Neuronal stem cell (in vitro differentiated cells): ENCODE results near the gene SHC3.

Source experiments
- DNase-seq: peaks from one replicate; pipeline ENCODE4 v3.0.0-alpha.2; 2013; ENCODE audit warnings: low spot score
- H2AFZ ChIP-seq: one replicate; pipeline ENCODE4 v1.6.1; 2013; ENCODE audit warnings: mild to moderate bottlenecking, low read length, inconsistent platforms
- H2AK5ac ChIP-seq: 2 replicates; pipeline ENCODE4 v1.6.1; 2013; ENCODE audit warnings: low read depth, mild to moderate bottlenecking, inconsistent platforms, low read length, moderate library complexity, mixed read lengths
- H2BK120ac ChIP-seq: 2 replicates; pipeline ENCODE4 v1.6.1; 2013; ENCODE audit warnings: low read depth, mild to moderate bottlenecking, inconsistent platforms, low read length, moderate library complexity, mixed read lengths
- H2BK12ac ChIP-seq: one replicate; pipeline ENCODE4 v1.6.1; 2013; ENCODE audit warnings: low read length, inconsistent platforms
- H2BK15ac ChIP-seq: 2 replicates; pipeline ENCODE4 v1.6.1; 2013; ENCODE audit warnings: mild to moderate bottlenecking, low read length, inconsistent platforms, mixed read lengths
- H2BK5ac ChIP-seq: one replicate; pipeline ENCODE4 v1.6.1; 2013; ENCODE audit warnings: inconsistent platforms, mild to moderate bottlenecking, low read length, moderate library complexity
- H3K14ac ChIP-seq: one replicate; pipeline ENCODE4 v1.6.1; 2013; ENCODE audit warnings: low read length, inconsistent platforms
- H3K18ac ChIP-seq: 2 replicates; pipeline ENCODE4 v1.6.1; 2013; ENCODE audit warnings: low read length, inconsistent platforms
- H3K23ac ChIP-seq: 2 replicates; pipeline ENCODE4 v1.6.1; 2013; ENCODE audit warnings: low read depth, mild to moderate bottlenecking, mixed read lengths, low read length, inconsistent platforms; ENCODE audit not compliant: poor library complexity
- H3K27ac ChIP-seq: replicated peaks from 3 replicates; pipeline ENCODE4 v1.5.1; 2013; ENCODE audit warnings: low read length, inconsistent platforms
- H3K27me3 ChIP-seq, 3 experiments: 2 replicates each; pipeline ENCODE4 v1.6.1; 2013; ENCODE audit warnings: low read length in 3 of 3, mild to moderate bottlenecking in 2 of 3, inconsistent platforms in 1 of 3, low read depth in 1 of 3, mixed read lengths in 1 of 3, moderate library complexity in 1 of 3; ENCODE audit not compliant: control insufficient read depth in 3 of 3, insufficient read depth in 3 of 3
- H3K36me3 ChIP-seq, 2 donors: replicated peaks in 1 of 2; 2 replicates each; pipeline ENCODE4 v1.6.1; 2013; ENCODE audit warnings: low read length in 2 of 2; ENCODE audit not compliant: control insufficient read depth in 2 of 2, insufficient read depth in 2 of 2
- H3K4ac ChIP-seq: 2 replicates; pipeline ENCODE4 v1.6.1; 2013; ENCODE audit warnings: inconsistent platforms, mild to moderate bottlenecking, low read length, moderate library complexity
- H3K4me1 ChIP-seq, 2 donors: 1 replicate in 1 of 2; 2 replicates in 1 of 2; pipeline ENCODE4 v1.6.1; 2013; ENCODE audit warnings: low read length in 2 of 2, low read depth in 1 of 2; ENCODE audit not compliant: control insufficient read depth in 2 of 2, insufficient read depth in 1 of 2
- H3K4me2 ChIP-seq: one replicate; pipeline ENCODE4 v1.6.1; 2013; ENCODE audit warnings: mild to moderate bottlenecking, low read length, inconsistent platforms; ENCODE audit not compliant: insufficient read depth, poor library complexity, severe bottlenecking
- H3K4me3 ChIP-seq, 2 donors: 2 replicates each; pipeline ENCODE4 v1.5.1; 2013; ENCODE audit warnings: low read length in 2 of 2, mild to moderate bottlenecking in 2 of 2, inconsistent platforms in 1 of 2, moderate library complexity in 1 of 2
- H3K79me1 ChIP-seq: one replicate; pipeline ENCODE4 v1.6.1; 2013; ENCODE audit warnings: low read depth, mild to moderate bottlenecking, inconsistent platforms, low read length, moderate library complexity
- H3K9ac ChIP-seq: one replicate; pipeline ENCODE4 v1.6.1; 2013; ENCODE audit warnings: mild to moderate bottlenecking, low read depth, low read length, inconsistent platforms; ENCODE audit not compliant: poor library complexity
- H3K9me3 ChIP-seq, 2 donors: replicated peaks in 1 of 2; 2 replicates each; pipeline versions ENCODE3 to v1.6.1; 2013; ENCODE audit warnings: low read length in 2 of 2, mild to moderate bottlenecking in 2 of 2, inconsistent platforms in 1 of 2, low read depth in 1 of 2, mixed read lengths in 1 of 2, moderate library complexity in 1 of 2; ENCODE audit not compliant: control insufficient read depth in 2 of 2, insufficient read depth in 1 of 2
- H4K8ac ChIP-seq: one replicate; pipeline ENCODE4 v1.6.1; 2013; ENCODE audit warnings: low read depth, mild to moderate bottlenecking, inconsistent platforms, low read length, moderate library complexity
- H4K91ac ChIP-seq: one replicate; pipeline ENCODE4 v1.6.1; 2013; ENCODE audit warnings: low read length, low read depth, mild to moderate bottlenecking, inconsistent platforms; ENCODE audit not compliant: poor library complexity
- WGBS, 2 donors: extraction: QIAGEN DNeasy Blood & Tissue Kit; methylation state at CpG; one replicate each; pipeline ENCODE4 v1.1.7; 2013; ENCODE audit warnings: missing lambda C conversion rate in 2 of 2, mixed read lengths in 1 of 2; ENCODE audit not compliant: insufficient read length in 2 of 2, insufficient replicate concordance in 1 of 2; ENCODE audit errors: extremely low coverage in 2 of 2; 5-methylcytosine and 5-hydroxymethylcytosine counted together

The SHC3 gene

GRCh38 chr9:88990041-88990728 lies 188.4 kb downstream of the SHC3 start:
- H3K27ac ChIP-seq, result no peak overlapping the region
- peak overlapping the region; percentile 5 for H3K14ac ChIP-seq
- no peak overlapping the region for H4K91ac ChIP-seq
- peak overlapping the region; percentile 7 for H4K8ac ChIP-seq
- peaks cover 0 to 17% of the 10 kb centered on the region in 2 donors for H3K36me3 ChIP-seq
- H2AFZ ChIP-seq, result peak overlapping the region; percentile 92
- H3K18ac ChIP-seq, result peak overlapping the region; percentile 79
- no peaks in the 10 kb centered on the region for H3K9me3 ChIP-seq
- peaks cover 8 to 23% of the 10 kb centered on the region in 2 donors for H3K4me1 ChIP-seq
- no peaks in the 10 kb centered on the region for H3K27me3 ChIP-seq
- H2AK5ac ChIP-seq, result no peak overlapping the region
- H3K23ac ChIP-seq, result no peak overlapping the region
- peak; percentile 36 for DNase-seq
- no peak overlapping the region for H3K4ac ChIP-seq
- H3K4me3 ChIP-seq, result peak overlapping the region in 1 of 2 donors; percentile 79
- no peak overlapping the region for H2BK15ac ChIP-seq
- peak overlapping the region; percentile 86 for H3K4me2 ChIP-seq
- WGBS, 2 donors, result no CpG with 5 or more reads among the region's 25 CpGs
- no peak overlapping the region for H2BK120ac ChIP-seq
- H3K9ac ChIP-seq, result peak overlapping the region; percentile 18
- no peaks in the 10 kb centered on the region for H3K79me1 ChIP-seq
- peak overlapping the region; percentile 76 for H2BK12ac ChIP-seq
- H2BK5ac ChIP-seq, result no peak overlapping the region

- Histone ChIP-seq H3K4me1 (peaks cover 8 to 21% of the 10 kb centered on the region in 2 donors), H2BK12ac (no peak overlapping the region), H2AFZ (peak overlapping the region; percentile 6), H3K4me2 (no peak overlapping the region), H3K23ac (no peak overlapping the region), H2BK15ac (no peak overlapping the region), H3K4ac (no peak overlapping the region), H4K8ac (no peak overlapping the region), H4K91ac (no peak overlapping the region), H3K18ac (no peak overlapping the region), H3K27ac (no peak overlapping the region), H3K9ac (no peak overlapping the region), H3K27me3 (no peaks in the 10 kb centered on the region), H2BK5ac (no peak overlapping the region), H3K4me3 (no peak overlapping the region), H3K36me3 (peaks cover 0 to 5% of the 10 kb centered on the region in 2 donors), H3K14ac (no peak overlapping the region), H3K9me3 (no peaks in the 10 kb centered on the region), H2BK120ac (no peak overlapping the region), H2AK5ac (no peak overlapping the region), H3K79me1 (no peaks in the 10 kb centered on the region)
- no CpG with 5 or more reads among the region's 7 CpGs for WGBS, 2 donors
- DNase-seq, result no peak
Measured at GRCh38 chr9:88988796-88989641, 189.6 kb downstream of the SHC3 start.

DNA sequence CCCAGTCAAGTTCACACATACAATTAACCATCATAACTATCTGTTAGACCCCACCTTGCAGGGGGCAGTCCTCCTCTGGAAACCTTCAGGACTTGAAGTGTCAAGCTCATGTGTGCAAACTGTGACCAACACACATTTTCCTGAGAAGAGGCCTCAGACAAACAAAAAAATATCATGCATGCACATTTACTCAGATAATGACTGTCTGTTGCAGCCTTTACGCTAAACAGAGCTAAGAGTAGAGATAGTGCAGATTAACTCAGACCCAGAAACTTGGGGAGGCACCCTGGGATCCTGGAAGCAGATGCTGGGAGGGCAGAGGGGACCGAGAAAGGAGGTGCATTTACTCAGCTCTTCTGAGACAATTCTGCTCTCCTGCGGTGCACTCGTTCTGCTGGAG lies 191.0 kb downstream of the SHC3 start:
- H2BK12ac ChIP-seq, result no peak overlapping the region
- no peak overlapping the region for H3K23ac ChIP-seq
- no peak overlapping the region for H3K27ac ChIP-seq
- H3K4me2 ChIP-seq, result no peak overlapping the region
- no peak overlapping the region for H4K91ac ChIP-seq
- no peaks in the 10 kb centered on the region for H3K9me3 ChIP-seq
- H3K18ac ChIP-seq, result no peak overlapping the region
- H3K4me3 ChIP-seq, result no peak overlapping the region
- H3K27me3 ChIP-seq, result peaks cover 0 to 2% (median 0%) of the 10 kb centered on the region in 3 experiments
- H3K36me3 ChIP-seq, result no peaks in the 10 kb centered on the region
- no peak overlapping the region for H2BK15ac ChIP-seq
- H3K9ac ChIP-seq, result no peak overlapping the region
- DNase-seq, result no peak
- H3K14ac ChIP-seq, result no peak overlapping the region
- H3K4ac ChIP-seq, result no peak overlapping the region
- H3K79me1 ChIP-seq, result no peaks in the 10 kb centered on the region
- WGBS, 2 donors, result no CpG with 5 or more reads among the region's 4 CpGs
- H2AK5ac ChIP-seq, result no peak overlapping the region
- no peak overlapping the region for H2BK120ac ChIP-seq
- H3K4me1 ChIP-seq, result peaks cover 8 to 10% of the 10 kb centered on the region in 2 donors
- H2BK5ac ChIP-seq, result no peak overlapping the region
- H2AFZ ChIP-seq, result no peak overlapping the region
- H4K8ac ChIP-seq, result no peak overlapping the region

GRCh38 chr9:88986776-88987175 lies 191.8 kb downstream of the SHC3 start:
- no CpG with 5 or more reads among the region's 3 CpGs for WGBS, 2 donors

More at GRCh38 chr9:88986776-88987175, 191.8 kb downstream of the SHC3 start:
- Histone ChIP-seq H3K4me2 (no peak overlapping the region), H3K27ac (no peak overlapping the region), H3K9me3 (no peaks in the 10 kb centered on the region), H2BK120ac (no peak overlapping the region), H3K9ac (no peak overlapping the region), H2BK12ac (no peak overlapping the region), H3K36me3 (no peaks in the 10 kb centered on the region), H2AFZ (no peak overlapping the region), H4K8ac (no peak overlapping the region), H4K91ac (no peak overlapping the region), H3K14ac (no peak overlapping the region), H3K4me3 (no peak overlapping the region), H3K27me3 (peaks cover 0 to 2% (median 0%) of the 10 kb centered on the region in 3 experiments), H2BK15ac (no peak overlapping the region), H3K23ac (no peak overlapping the region), H2AK5ac (no peak overlapping the region), H3K4ac (no peak overlapping the region), H3K4me1 (peaks cover 6% of the 10 kb centered on the region in 2 donors), H3K79me1 (no peaks in the 10 kb centered on the region), H2BK5ac (no peak overlapping the region), H3K18ac (no peak overlapping the region)
- DNase-seq, result no peak
